ENCODE data around the gene SLC1A4.
"Not testable (repeated sequence)": the region's sequence is repeated elsewhere in the genome, so short reads cannot be mapped to it uniquely, and the experiment has no call there.

Gene SLC1A4

DNA sequence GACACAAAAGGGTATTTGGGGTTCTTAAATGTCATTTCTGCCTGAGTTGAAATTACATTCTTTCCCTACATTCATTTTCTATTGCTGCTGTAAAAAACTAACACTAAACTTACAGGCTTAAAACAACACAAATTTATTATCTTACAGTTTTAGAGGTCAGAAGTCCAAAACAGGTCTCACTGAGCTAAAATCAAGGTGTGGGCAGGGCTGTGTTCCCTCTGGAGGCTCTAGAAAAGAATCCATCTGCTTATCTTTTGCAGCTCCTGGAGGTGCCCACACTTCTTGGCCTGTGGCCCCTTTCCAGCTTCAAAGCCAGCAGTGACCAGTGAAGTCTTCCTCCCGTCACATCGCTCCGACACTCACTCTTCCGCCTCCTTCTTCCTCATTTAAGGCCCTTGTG lies 23.2 kb upstream of the SLC1A4 start:
- DNase-seq, result no peak

DNA sequence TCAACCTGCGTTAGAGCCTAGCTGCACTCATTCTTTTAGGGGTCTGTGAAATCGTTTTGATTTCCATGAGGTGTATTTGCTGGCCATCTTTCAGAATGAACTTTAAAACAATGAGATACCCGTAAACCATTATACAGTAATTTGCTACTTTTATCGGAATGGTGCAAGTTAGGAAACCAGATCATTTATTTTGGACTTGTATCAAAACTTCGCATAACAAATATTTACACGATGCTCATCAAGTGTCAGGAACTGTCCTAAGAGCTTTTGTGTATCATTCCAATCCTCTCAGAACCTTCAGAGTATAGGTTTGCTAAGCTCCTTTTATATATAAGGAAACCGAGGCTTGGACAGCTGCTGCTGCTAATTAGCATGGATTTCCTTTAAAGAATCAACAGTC lies 22.4 kb upstream of the SLC1A4 start:
- DNase-seq, result no peak

DNA sequence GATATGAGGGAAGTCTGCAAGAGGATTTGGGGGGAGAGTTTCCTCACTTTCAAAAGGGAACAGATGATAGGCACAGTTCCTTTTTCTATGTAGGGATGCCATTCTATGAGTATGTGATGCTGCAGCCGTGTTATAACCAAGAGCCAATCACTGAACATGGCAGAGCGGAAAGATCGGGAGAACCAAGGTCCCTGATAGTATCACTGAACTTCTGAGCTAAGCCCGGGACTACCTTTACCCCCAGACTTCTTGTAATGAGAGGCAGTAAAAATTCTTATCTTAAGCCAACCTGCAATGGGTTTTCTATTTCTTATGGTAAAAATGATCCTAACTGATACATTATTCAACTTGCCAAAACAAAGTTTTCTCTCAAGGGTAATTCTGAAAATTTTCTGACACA lies 21.6 kb upstream of the SLC1A4 start:
- no peak for DNase-seq

DNA sequence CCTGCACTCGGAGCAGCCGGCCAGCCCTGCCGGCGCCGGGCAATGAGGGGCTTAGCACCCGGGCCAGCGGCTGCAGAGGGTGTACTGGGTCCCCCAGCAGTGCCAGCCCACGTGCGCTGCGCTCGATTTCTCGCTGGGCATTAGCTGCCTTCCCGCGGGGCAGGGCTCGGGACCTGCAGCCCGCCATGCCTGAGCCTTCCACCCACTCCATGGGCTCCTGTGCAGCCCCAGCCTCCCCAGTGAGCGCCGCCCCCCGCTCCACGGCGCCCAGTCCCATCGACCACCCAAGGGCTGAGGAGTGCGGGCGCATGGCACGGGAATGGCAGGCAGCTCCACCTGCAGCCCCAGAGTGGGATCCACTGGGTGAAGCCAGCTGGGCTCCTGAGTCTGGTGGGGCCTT lies 20.1 kb upstream of the SLC1A4 start:
- not testable (repeated sequence) for DNase-seq

DNA sequence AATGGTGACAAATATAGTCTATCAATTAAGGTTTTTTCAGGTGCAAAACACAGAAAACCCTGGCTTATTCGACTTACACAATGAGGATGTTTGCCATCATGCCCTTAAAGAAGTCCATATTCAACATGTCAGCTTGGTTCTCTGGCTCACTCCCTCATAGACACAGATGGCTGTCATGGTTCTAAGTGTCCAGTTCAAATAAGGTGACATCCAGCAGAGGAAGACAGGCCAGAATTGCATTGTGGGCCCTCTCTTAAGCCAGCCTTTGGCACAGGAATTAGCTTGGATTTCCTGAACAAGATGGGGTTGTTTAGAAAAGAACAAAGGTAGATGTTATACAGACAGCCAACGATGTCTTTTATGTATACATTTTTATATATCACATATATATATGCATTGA lies 18.7 kb upstream of the SLC1A4 start:
- no peak for DNase-seq

DNA sequence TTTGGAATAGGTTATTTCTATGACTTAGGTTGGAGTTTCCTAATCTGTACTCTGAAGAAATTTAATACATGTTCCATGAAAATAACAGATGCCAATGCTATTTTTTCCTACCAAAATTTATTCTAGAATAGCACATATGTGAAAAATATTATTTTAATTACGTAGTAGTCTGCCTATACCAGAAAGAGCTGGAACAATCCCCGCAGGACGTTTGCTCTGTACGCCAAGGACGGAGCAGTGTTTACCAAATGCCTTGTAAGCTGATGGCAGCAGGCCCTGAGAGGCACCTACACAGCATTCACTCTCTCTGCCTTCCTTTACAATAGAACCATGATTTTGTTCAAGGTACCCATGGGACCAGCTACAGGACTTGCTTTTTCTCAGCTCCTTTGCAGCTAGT lies 16.8 kb upstream of the SLC1A4 start:
- peak in 1 of 2 experiments; percentile 49 for DNase-seq

DNA sequence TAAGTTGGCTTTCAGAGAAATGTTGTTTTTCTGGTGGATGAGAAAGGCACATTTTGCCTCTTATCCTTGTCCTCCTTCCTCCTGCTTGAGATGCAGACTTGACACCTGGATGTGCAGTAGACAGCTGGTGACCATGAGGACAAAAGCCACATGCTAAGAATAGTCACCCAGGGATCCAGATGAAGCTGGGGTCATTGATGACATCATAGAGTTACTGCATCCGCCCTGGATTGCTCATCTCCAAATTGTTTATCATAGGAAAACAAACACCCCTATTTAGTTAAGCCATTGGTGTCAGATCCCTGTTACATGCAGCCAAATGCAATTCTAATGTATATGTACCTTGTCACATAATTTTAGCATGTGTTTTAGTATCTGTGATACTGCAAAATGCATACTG lies 16.3 kb upstream of the SLC1A4 start:
- DNase-seq, result peak; percentile 73 to 75

DNA sequence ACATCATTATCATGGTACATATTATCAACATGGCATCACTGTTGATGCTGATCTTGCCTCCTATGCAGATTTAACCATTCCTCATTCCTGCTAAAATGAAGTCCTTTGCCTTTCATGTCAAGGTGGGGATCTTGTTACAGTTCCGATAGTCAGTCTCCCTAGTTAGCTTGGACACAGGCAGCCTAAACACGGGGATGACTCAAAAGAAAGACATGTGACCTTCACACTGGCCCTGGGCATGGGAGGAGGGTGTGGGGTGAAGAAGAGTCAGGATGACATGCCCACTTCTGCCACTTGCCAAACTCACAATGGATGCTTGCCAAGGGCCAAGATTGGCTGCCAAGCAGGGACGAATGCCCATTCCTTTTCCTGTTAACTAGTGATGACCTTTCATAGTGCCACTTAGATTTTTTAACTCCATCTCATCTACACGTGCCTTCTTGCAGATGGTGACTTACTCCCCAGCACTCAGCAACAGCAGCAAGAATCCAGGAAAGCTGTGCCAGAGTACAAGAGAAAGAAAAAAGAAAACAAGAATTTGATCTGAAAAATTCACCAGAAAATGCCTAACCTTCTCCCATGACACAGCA lies 13.9 kb upstream of the SLC1A4 start:
- peak; percentile 23 to 24 for DNase-seq

DNA sequence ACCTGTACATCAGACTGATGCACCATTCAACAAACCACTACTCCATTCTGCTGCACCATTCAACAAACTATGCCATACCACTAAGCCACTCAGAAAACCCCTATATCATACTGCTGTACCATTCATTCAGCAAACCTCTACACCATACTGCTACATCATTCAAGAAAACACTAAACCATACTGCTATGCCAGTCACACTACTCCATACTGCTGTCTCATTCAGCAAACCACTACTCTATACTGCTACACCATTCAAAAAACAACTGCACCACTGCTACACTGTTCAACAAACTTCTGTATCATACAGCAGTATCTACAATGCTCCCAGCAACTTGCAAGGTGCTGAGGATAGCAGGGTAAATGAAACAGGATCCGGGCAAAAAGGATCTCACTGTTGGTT lies 12.9 kb upstream of the SLC1A4 start:
- DNase-seq, result no peak

DNA sequence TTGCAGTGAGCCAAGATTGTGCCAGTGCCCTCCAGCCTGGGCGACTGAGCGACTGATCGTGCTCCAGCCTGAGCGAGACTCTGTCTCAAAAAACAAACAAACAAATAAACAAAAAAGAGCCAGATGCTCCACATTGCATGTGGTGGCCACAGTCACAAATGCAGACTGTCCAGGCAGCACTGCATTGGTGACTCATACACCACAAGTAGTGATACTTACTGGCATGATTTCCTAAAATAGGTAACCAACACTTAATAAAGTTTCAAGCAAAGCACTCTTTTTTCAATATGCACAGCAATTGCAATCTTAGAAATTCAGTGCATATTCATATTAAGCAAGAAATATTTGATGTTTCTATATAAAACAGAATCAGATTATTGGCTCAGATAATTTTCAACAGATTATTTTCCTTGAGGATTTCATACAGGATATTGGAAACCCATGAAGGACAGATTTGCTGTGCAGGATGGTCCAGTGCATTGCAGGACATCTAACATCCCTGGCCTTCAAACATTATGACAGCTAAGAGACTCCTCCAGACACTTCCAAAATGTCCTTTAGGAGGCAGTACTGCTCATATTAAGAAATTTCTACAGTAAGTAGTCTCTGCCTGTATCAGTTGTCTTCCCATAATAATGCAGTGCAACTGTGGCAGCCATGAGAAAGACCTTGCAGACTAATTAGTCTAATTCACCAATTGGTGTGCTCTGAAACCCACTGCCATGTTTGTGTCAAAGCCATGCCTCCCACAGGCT lies 10.5 kb upstream of the SLC1A4 start:
- no peak for DNase-seq

DNA sequence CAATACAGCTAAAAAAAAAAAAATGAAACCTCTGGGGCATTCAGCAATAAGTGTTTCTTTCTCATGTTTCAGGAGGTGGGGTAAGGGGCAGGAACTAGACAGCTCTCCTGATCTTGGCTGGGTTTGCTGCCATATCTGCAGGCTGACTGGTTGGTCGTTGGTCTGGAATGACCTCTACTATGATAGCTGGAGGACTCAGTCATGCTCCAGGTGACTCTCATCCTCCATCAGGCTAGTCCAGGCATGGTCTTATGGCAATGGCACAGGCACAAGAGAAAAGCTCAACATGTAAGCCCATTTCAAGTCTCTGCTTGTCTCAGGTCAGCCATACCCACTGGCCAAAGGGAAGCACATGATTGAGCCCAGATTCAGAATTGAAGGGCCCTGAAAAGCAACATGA lies 9.5 kb upstream of the SLC1A4 start:
- DNase-seq, result no peak

DNA sequence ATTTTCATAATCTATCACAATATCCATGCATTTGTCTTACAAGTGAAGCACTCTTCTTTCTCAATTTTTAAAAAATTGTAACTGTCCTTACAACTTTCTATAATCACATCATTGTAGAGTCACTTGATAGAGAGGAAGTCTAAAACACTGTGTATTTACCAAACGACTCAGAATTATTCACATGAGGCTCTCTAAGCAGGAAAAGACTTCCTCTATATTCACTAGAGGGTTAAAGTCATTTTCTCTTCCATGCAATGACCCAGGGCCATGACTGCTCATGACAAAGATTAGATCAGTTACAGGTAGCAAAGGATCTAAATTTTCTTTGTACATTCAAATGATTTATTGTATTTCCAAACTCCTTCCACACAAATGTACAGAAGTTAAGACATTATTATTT lies 9.0 kb upstream of the SLC1A4 start:
- DNase-seq, result no peak

DNA sequence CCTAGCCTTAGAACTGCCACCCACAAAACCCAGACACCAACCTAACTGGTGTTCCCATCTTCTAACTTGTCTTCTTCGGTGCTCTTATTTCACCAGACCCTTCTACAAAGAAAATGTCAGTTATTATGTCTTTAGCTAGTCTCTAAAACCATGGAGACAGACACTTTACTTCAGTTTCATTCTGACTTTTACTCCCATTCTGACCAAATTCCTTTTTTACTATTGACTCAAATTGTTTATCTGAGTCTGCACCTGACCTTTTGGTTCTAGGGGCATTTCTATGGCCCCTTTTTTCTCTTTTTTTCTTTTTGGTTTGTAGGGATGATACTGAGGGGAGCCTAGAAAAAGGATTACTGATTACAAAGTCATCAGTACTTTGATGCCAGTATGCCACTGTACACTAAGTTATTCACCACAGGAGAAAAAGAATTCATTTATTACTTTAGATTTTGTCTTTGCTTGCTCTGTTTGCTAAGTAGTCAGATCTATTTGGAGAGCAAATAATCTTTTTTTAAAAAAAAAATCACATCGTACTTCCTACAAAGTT lies 6.8 kb upstream of the SLC1A4 start:
- no peak for DNase-seq

DNA sequence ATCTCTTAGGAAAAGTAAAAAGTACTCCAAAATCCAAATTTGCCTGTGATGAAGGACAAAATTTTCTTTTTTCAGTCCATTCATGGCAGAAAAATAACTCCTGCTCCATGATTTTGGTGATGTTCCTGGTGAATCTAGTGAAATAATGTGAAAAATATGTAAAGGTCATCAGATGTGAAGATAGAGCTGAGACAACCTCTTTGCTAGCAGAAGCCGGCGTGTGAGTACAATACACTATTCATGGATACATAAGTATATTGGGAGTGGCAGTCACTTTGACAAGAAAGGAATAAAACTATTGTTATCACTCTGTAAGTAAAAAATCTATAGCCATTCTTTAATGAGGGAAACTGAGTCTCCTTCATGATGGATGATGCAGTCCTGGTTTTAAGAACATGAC lies 6.3 kb upstream of the SLC1A4 start:
- DNase-seq, result no peak

DNA sequence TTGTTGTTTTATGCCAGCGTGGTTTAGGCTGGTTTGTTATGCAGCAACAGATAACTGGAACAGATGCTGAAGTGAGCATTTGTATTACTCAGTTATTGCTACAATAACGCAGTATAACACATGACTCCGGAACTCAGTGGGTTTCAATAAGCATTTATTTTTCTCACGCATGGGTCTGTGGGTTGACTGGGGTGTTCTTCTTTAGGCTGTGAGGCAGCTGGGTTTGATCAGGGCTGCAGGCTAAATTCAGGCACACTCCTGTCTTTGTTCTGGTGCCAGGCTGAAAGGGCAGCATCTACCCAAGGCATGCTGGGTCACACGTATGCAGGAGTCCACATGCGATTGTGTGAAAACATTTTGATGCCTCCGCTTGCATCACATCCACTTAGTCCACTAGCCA lies 3.8 kb upstream of the SLC1A4 start:
- DNase-seq, result no peak

DNA sequence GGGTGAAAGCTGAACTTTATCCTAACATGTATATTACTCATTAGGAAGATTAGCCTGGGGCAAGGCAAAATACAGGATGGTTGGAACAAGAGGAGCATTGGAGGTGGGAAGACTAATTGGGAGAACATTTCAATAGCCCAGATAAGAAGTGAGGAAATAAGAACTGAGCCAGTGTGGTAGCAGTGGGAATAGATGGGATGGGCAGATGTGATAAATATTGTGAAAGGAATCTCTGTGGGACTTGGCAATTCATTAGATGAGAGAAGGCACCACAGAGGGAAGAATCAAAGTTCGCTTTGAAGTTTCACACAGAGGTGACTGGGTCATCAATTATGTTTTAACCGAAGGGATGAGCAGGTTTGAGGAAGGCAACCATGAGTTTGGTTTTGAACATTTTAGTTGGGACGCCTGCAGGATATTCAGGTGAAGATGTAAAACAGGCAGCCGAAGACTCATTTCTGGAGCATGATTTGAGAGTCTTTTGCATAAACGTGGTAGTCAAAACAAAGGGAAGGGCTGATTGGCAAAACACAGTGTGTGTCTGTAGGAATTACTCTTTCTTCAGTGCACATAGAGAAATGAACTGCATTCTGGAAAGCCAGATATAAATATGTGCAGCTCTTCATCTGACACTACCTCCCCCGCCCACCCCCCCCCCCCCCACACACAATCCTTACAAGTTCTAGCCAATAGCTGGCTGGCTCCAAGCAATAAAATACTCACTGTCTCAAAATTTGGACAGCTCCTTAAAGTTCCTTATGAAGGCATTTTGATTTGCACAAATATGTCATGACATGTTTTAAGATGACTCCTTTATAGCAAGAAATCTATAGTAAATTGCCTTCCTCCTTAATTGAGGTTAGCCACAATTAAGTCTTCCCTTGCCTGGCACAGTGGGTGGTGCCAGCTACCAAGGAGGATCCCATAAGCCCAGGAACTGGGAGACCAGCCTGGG lies 1.9 kb upstream of the SLC1A4 start:
- DNase-seq, result no peak

DNA sequence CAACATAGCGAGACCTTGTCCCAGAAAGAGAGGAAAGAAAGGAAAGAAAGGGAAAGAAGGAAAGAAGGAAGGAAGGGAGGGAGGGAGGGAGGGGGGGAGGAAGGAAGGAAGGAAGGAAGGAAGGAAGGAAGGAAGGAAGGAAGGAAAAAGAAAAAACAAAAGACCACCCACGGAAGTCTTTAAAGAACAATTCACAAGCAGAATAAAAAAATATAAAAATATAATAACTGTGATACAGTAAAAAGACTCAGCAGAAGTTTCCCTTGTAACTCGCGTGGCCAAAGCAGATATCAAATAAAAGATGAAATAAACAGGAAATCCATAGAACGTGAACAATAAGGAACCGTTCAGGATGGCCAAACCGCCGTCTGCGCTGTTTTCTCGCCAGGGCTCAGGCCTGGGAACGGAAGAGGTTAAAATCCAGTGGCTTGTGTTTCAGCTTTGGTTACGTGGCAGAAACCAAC lies 1.2 kb upstream of the SLC1A4 start:
- no peak for DNase-seq

DNA sequence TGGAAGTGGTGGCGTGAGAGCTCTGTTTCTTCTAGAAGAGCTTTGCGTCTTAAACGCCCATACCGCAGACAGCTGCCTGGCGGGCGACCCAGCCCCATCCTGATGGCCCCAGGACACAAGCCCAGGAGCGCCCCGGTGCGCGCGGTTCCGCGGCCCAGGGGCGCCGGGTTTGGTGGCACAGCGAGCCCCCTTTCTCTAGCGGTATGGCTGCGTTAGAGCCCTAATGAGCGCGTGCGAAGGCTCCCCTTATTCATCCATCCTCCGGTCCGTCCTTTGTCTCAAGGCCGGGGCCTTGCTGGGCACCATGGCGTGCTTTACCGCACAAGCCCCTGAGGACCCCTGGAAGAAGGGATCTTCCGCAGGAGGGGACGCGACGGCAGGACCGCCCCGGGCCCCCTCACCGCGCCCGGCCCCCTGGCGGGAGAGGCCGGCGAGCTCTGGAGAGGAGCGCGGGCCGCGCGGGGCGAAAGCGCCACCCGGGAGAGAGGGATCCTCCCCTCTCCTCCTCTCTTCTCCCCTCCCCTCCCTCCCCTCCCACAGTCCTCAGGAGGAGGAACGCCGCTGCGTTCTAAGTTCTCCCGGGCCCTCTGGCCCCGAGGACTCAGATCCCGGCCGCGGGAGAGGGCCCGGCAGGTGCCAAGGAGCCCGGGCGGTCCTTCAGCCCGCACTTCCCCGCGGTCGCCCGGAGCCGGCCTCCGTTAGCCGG lies 626 bp upstream of the SLC1A4 start:
- peak; percentile 34 to 82 for DNase-seq

DNA sequence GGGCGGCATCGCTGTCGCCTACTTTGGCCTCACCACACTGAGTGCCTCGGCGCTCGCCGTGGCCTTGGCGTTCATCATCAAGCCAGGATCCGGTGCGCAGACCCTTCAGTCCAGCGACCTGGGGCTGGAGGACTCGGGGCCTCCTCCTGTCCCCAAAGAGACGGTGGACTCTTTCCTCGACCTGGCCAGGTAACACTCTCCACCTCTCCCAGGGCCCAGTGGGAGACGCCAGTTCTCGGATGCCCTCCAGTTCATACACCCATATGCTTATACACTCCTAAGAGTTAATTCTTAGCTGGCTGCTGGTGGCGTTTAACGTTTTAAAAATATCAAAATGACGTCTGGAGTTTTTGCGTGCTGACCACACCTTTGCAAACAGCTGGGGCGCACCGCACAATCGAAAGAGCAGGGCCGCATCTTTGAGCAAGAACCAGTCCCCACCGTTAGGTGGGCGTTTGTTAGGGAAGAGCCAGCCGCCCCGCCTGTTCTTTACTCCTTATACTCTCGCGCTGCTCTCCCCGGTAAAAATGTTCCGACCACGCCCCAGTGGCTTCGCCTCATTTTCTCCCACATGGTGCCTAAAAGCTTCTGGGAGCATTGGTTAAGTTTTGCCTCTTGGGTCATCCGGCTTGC lies 899 bp downstream of the SLC1A4 start:
- peak; percentile 14 to 33 for DNase-seq

DNA sequence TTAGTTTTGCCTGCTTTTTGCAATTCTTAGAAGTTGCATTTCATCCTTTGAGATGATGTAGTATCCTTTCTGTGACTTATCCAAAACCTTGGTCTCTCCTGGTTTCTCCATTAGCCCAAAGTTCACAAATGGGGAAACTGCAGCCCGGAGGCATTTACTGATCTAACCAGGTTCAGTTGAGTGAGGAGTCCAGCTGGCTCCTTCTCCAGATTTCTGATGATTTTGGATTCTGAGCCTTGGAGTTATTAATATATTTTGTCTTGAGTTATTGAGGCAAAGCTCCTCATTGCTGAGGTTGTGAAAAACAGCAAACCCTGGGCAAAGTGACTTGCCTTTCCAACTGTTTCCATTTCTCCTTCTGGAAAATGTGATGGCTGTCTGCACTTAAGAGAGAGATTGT lies 1.7 kb downstream of the SLC1A4 start:
- DNase-seq, result no peak

DNA sequence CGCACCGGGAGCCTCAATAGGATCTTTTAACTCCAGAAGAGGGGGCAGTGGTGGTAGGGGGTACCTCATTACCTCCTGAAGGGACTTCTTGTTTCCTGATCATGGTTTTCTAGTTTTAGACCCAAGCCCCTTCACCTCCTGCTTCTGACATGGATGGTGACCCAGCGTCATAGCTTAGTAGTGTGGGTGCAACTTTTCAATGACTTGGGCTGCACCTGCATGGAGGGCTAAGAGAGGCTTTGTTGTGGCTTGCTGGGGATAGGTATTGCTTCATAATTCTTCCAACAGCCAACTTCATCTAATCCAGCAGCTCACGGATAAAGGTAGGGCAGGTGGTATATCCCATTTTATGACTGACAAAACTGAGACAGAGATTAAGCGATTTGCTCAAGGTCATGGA lies 3.0 kb downstream of the SLC1A4 start:
- DNase-seq, result no peak

DNA sequence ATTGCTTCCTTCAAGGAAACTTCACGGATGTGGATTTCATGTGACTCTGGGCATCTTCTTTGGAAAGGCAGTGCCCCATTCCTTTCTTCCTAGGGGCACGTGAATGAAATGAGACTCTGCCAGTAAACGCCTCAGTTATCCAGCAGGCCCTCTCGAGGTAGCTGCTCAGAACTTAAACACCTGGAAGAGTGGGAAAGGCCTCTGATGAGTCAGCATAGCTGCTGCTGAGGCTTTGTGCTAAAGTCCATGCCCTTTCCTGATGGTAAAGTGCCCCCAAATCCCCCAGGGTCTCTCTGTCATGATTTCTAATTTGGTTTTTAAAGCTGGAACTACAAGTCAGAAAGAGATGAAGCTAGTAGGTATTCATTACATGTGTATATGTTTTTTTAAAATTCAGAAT lies 3.8 kb downstream of the SLC1A4 start:
- DNase-seq, result no peak

Measured in SHP77 (cell line).